ENCODE measurements around the gene ZC3H7A. TPM values are rescaled to one million over a fixed set of nuclear protein-coding genes. Genes with fewer than 3 reads are reported as not detected.

The ZC3H7A gene
- total RNA-seq, 1 experiment from 2014 or later: 43.1 TPM

GRCh38 chr16:11738742-11739544, 58.1 kb downstream of the ZC3H7A start:
- no peak overlapping the region for H4K5ac ChIP-seq (ENCODE audit: insufficient read length, low read depth, low read length)
- H3K9me3 ChIP-seq (ENCODE audit: control insufficient read depth, low read depth, low read length): no peaks in the 10 kb centered on the region
- Mint-ChIP-seq H3K4me1 (peaks cover 21% of the 10 kb centered on the region in 2 experiments), H3K36me3 (ENCODE audit: insufficient read depth in 1 of 3, low read depth in 3 of 3) (peaks cover 2 to 25% (median 18%) of the 10 kb centered on the region in 3 experiments; a peak in 6 of 7 replicates), H3K27me3 (ENCODE audit: low read depth) (no peaks in the 10 kb centered on the region), H3K4me3 (no peak overlapping the region), H3K9me3 (no peaks in the 10 kb centered on the region), H3K27ac (no peak overlapping the region)
- no peak overlapping the region for H4K8ac ChIP-seq (replicated peaks; ENCODE audit: insufficient read length, low read depth, low read length)
- H2BK12ac ChIP-seq (ENCODE audit: insufficient read length, low read depth, low read length): no peak overlapping the region
- no peak overlapping the region for H3T11ph ChIP-seq (ENCODE audit: low read length)
- H3K4me2 ChIP-seq (ENCODE audit: insufficient read depth, insufficient read length, low read length): no peak overlapping the region
- no peak overlapping the region for H3K14ac ChIP-seq (ENCODE audit: insufficient read depth, low read length)
- no peak overlapping the region for H2BK5ac ChIP-seq (ENCODE audit: insufficient read length, low read length)
- H3K4me1 ChIP-seq (ENCODE audit: insufficient read depth, low read length): no peaks in the 10 kb centered on the region
- DNase-seq: no peak
- H3K79me1 ChIP-seq (ENCODE audit: insufficient read depth, low read depth, low read length, poor library complexity, severe bottlenecking): peaks cover 4% of the 10 kb centered on the region
- H2AK5ac ChIP-seq (ENCODE audit: insufficient read length, low read length): no peak overlapping the region
- TF ChIP-seq CTCF (conservative IDR thresholded peaks at IDR 0.05): no peak
- H3K27me3 ChIP-seq (ENCODE audit: insufficient read depth, low read length): no peaks in the 10 kb centered on the region
- H3K27ac ChIP-seq (ENCODE audit: insufficient read length, low read depth, low read length): no peak overlapping the region
- H4K91ac ChIP-seq (ENCODE audit: insufficient read length, low read depth, low read length): no peak overlapping the region
- no peaks in the 10 kb centered on the region for H4K20me1 ChIP-seq (ENCODE audit: control insufficient read depth, insufficient read depth, insufficient read length)
- H3K79me2 ChIP-seq (ENCODE audit: insufficient read depth, low read length): 0 out of 2 replicates have a peak, but pooled peaks cover 4% of the 10 kb centered on the region
- no peak overlapping the region for H2BK120ac ChIP-seq (ENCODE audit: low read depth, low read length, poor library complexity, severe bottlenecking)
- no peak overlapping the region for H3K56ac ChIP-seq (ENCODE audit: insufficient read length, low read depth, low read length)
- peaks cover 6% of the 10 kb centered on the region for H3K23me2 ChIP-seq (ENCODE audit: insufficient read length, low read depth, low read length, poor library complexity, severe bottlenecking)
- no peak overlapping the region for H3K9ac ChIP-seq (ENCODE audit: extremely low read depth, insufficient read length, low read length)
- H3K18ac ChIP-seq (ENCODE audit: insufficient read length, low read depth, low read length): no peak overlapping the region
- no peak overlapping the region for H2BK15ac ChIP-seq (ENCODE audit: low read depth, low read length)
- H3K23ac ChIP-seq (ENCODE audit: insufficient read length, low read depth, low read length): no peak overlapping the region
- no peak overlapping the region for H2BK20ac ChIP-seq (ENCODE audit: low read depth, low read length, poor library complexity, severe bottlenecking)
- no peak overlapping the region for H2AFZ ChIP-seq (ENCODE audit: low read length)
- H3K4ac ChIP-seq (ENCODE audit: low read depth, low read length): no peak overlapping the region
- WGBS (ENCODE audit: extremely low coverage, insufficient read length, low lambda C conversion rate): no CpG with 5 or more reads among the region's 15 CpGs
